ENCODE data around the gene NRP1. TPM values are rescaled to one million over a fixed set of nuclear protein-coding genes. Genes with fewer than 3 reads are reported as not detected.
A peak's percentile ranks its signal among the peaks of the same experiment; 100 is the strongest.

The NRP1 gene
- total and polyA plus RNA-seq, 2 donors: 15.4 to 15.8 TPM

- Histone ChIP-seq H3K36me3 (ENCODE audit: control insufficient read depth in 2 of 2, insufficient read depth in 2 of 2, low read length in 1 of 2) (no peaks in the 10 kb centered on the region), H3K4me1 (ENCODE audit: control insufficient read depth in 2 of 2, insufficient read depth in 2 of 2, low read length in 2 of 2) (no peaks in the 10 kb centered on the region), H3K4me3 (ENCODE audit: low read length in 2 of 2) (no peak overlapping the region), H3K27me3 (ENCODE audit: control insufficient read depth in 2 of 2, insufficient read depth in 1 of 2, low read length in 1 of 2) (no peaks in the 10 kb centered on the region), H3K27ac (ENCODE audit: low read depth in 1 of 2, low read length in 1 of 2) (no peak overlapping the region), H3K9me3 (ENCODE audit: control insufficient read depth in 2 of 2, insufficient read depth in 1 of 2, low read length in 1 of 2) (no peaks in the 10 kb centered on the region)
- WGBS: 97% methylated on average over 2 of the region's 2 CpGs
- DNase-seq (ENCODE audit: low read depth in 6 of 9, low spot score in 9 of 9): no peak
Measured at GRCh38 chr10:33373263-33373662, 38.8 kb upstream of the NRP1 start.

- Histone ChIP-seq H3K27me3 (ENCODE audit: control insufficient read depth in 2 of 2, insufficient read depth in 1 of 2, low read length in 1 of 2) (no peaks in the 10 kb centered on the region), H3K27ac (ENCODE audit: low read depth in 1 of 2, low read length in 1 of 2) (no peak overlapping the region), H3K9me3 (ENCODE audit: control insufficient read depth in 2 of 2, insufficient read depth in 1 of 2, low read length in 1 of 2) (no peaks in the 10 kb centered on the region), H3K4me1 (ENCODE audit: control insufficient read depth in 2 of 2, insufficient read depth in 2 of 2, low read length in 2 of 2) (no peaks in the 10 kb centered on the region), H3K4me3 (ENCODE audit: low read length in 2 of 2) (no peak overlapping the region), H3K36me3 (ENCODE audit: control insufficient read depth in 2 of 2, insufficient read depth in 2 of 2, low read length in 1 of 2) (no peaks in the 10 kb centered on the region)
- DNase-seq (ENCODE audit: low read depth in 6 of 9, low spot score in 9 of 9): no peak
- WGBS: 80% methylated on average over 4 of the region's 4 CpGs
Measured at GRCh38 chr10:33371234-33371633, 36.8 kb upstream of the NRP1 start.

DNA sequence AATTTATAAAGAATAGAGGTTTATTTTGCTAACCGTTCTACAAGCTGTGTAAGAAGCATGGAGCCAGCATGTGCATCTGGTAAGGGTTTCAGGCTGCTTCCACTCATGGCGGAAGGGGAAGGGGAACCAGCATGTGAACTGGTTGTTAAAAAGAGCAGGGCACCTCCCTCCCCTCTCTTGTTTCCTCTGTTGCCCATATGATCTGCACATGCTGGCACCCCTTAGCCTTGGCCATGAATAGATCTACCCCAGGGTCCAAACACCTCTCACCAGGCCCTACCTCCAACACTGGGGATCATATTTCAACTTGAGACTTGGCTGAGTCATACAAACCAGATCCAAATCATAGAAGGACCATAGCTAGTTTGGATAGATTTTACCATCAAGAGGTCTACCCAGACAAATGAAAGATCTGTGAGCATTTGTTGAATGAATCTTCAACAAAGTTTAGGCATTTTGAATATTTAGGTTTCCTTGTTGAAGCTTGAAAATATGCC lies 36.0 kb upstream of the NRP1 start:
- Histone ChIP-seq H3K4me1 (ENCODE audit: control insufficient read depth in 2 of 2, insufficient read depth in 2 of 2, low read length in 2 of 2) (no peaks in the 10 kb centered on the region), H3K4me3 (ENCODE audit: low read length in 2 of 2) (no peak overlapping the region), H3K9me3 (ENCODE audit: control insufficient read depth in 2 of 2, insufficient read depth in 1 of 2, low read length in 1 of 2) (no peaks in the 10 kb centered on the region), H3K27ac (ENCODE audit: low read depth in 1 of 2, low read length in 1 of 2) (no peak overlapping the region), H3K36me3 (ENCODE audit: control insufficient read depth in 2 of 2, insufficient read depth in 2 of 2, low read length in 1 of 2) (no peaks in the 10 kb centered on the region), H3K27me3 (ENCODE audit: control insufficient read depth in 2 of 2, insufficient read depth in 1 of 2, low read length in 1 of 2) (no peaks in the 10 kb centered on the region)
- 93% methylated on average over 2 of the region's 2 CpGs for WGBS
- DNase-seq (ENCODE audit: low read depth in 6 of 9, low spot score in 9 of 9): no peak

DNA sequence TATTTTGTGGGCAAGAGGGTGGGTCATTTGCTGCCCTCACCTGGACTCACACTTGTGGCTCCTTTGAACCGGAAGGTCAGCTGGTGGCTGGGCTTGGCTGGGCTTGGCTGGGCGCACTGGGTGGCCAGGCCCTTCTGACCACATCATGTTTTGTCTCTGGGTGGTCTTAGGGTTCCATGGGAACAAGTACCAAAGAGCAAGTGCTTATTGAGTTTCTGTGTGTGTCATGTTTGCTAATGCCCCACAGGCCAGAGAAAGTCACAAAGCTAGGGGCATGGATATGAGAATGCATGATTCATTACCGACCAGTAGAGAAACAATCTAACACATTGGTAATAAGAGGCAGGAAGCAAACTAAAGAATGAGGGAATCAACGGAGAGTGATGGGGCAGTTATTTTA lies 33.6 kb upstream of the NRP1 start:
- no peak for DNase-seq (ENCODE audit: low read depth in 6 of 9, low spot score in 9 of 9)
- WGBS: 98% methylated on average over 4 of the region's 4 CpGs
- no peak overlapping the region for H3K27ac ChIP-seq (ENCODE audit: low read depth in 1 of 2, low read length in 1 of 2)
- H3K9me3 ChIP-seq (ENCODE audit: control insufficient read depth in 2 of 2, insufficient read depth in 1 of 2, low read length in 1 of 2): no peaks in the 10 kb centered on the region
- no peaks in the 10 kb centered on the region for H3K4me1 ChIP-seq (ENCODE audit: control insufficient read depth in 2 of 2, insufficient read depth in 2 of 2, low read length in 2 of 2)
- H3K27me3 ChIP-seq (ENCODE audit: control insufficient read depth in 2 of 2, insufficient read depth in 1 of 2, low read length in 1 of 2): no peaks in the 10 kb centered on the region
- H3K4me3 ChIP-seq (ENCODE audit: low read length in 2 of 2): no peak overlapping the region
- no peaks in the 10 kb centered on the region for H3K36me3 ChIP-seq (ENCODE audit: control insufficient read depth in 2 of 2, insufficient read depth in 2 of 2, low read length in 1 of 2)

DNA sequence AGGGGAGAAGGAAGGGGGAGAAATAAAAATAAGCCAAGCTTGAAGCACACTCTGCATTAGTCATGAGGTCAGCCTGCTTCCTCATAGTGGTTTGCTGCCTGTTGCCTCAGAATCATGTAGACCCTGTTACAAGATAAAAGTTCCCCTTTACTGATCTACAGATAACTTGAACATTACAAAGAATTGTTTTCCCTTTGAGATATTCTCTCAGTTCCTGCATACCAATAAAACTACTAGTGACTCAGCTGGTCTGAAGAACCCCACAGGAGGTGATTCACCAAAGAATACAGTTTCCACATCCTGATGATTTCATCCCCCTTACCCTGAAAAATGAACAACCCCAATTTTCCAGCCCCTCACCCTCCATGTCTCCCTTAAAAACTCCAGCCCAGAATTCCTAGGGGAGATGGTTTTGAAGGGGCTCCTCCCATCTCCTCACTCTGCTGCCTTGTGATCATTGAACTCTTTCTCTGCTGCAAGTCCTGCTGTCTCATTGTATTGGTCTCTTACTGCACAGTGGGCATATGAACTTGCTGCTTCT lies 31.5 kb upstream of the NRP1 start:
- Histone ChIP-seq H3K4me1 (ENCODE audit: control insufficient read depth in 2 of 2, insufficient read depth in 2 of 2, low read length in 2 of 2) (no peaks in the 10 kb centered on the region), H3K4me3 (ENCODE audit: low read length in 2 of 2) (no peak overlapping the region), H3K27me3 (ENCODE audit: control insufficient read depth in 2 of 2, insufficient read depth in 1 of 2, low read length in 1 of 2) (no peaks in the 10 kb centered on the region), H3K36me3 (ENCODE audit: control insufficient read depth in 2 of 2, insufficient read depth in 2 of 2, low read length in 1 of 2) (no peaks in the 10 kb centered on the region), H3K27ac (ENCODE audit: low read depth in 1 of 2, low read length in 1 of 2) (no peak overlapping the region), H3K9me3 (ENCODE audit: control insufficient read depth in 2 of 2, insufficient read depth in 1 of 2, low read length in 1 of 2) (no peaks in the 10 kb centered on the region)
- DNase-seq (ENCODE audit: low read depth in 6 of 9, low spot score in 9 of 9): no peak

DNA sequence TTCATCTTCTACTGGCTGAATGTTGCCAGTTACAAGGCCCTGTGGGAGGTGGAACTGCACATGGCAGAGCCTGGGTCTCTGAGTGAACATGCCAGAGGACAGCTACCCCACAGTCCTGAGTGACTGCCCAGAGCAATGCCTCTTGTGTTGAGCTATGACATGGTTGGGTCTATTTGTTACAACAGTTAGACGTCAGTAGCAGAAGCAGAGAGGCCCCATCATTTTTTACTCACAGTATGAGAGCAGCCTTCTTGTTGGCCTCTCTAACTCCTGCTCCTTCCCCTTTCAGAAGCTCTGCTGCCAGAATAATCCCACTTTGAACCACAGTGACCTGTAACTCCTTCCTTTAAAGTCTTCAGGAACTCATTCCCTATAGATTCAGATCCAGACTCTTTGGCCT lies 30.8 kb upstream of the NRP1 start:
- Histone ChIP-seq H3K4me1 (ENCODE audit: control insufficient read depth in 2 of 2, insufficient read depth in 2 of 2, low read length in 2 of 2) (no peaks in the 10 kb centered on the region), H3K36me3 (ENCODE audit: control insufficient read depth in 2 of 2, insufficient read depth in 2 of 2, low read length in 1 of 2) (no peaks in the 10 kb centered on the region), H3K4me3 (ENCODE audit: low read length in 2 of 2) (no peak overlapping the region), H3K27me3 (ENCODE audit: control insufficient read depth in 2 of 2, insufficient read depth in 1 of 2, low read length in 1 of 2) (no peaks in the 10 kb centered on the region), H3K9me3 (ENCODE audit: control insufficient read depth in 2 of 2, insufficient read depth in 1 of 2, low read length in 1 of 2) (no peaks in the 10 kb centered on the region), H3K27ac (ENCODE audit: low read depth in 1 of 2, low read length in 1 of 2) (no peak overlapping the region)
- no peak for DNase-seq (ENCODE audit: low read depth in 6 of 9, low spot score in 9 of 9)
- 96% methylated on average over 1 of the region's 1 CpG for WGBS

DNA sequence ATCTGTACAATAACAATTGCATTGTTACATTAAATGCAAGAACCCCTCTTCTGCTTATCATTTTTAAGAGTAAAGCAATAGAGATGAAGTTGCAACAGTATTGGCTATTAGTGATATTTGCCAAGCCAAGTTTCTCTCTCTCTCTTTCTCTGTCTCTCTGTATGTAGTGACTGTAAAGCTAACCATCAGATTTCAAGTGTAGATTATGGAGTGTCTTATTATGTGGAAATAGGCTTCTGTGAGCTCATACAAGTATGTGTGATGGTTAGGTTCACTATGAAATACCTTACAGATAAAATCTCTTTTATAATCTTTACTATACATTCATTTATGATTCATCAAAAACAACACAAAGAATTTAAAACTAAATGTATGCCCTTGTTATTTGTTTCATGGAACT lies 28.6 kb upstream of the NRP1 start:
- H3K27me3 ChIP-seq (ENCODE audit: control insufficient read depth in 2 of 2, insufficient read depth in 1 of 2, low read length in 1 of 2): no peaks in the 10 kb centered on the region
- H3K27ac ChIP-seq (ENCODE audit: low read depth in 1 of 2, low read length in 1 of 2): no peak overlapping the region
- no peak for DNase-seq (ENCODE audit: low read depth in 6 of 9, low spot score in 9 of 9)
- H3K9me3 ChIP-seq (ENCODE audit: control insufficient read depth in 2 of 2, insufficient read depth in 1 of 2, low read length in 1 of 2): no peaks in the 10 kb centered on the region
- no peaks in the 10 kb centered on the region for H3K4me1 ChIP-seq (ENCODE audit: control insufficient read depth in 2 of 2, insufficient read depth in 2 of 2, low read length in 2 of 2)
- H3K4me3 ChIP-seq (ENCODE audit: low read length in 2 of 2): no peak overlapping the region
- no peaks in the 10 kb centered on the region for H3K36me3 ChIP-seq (ENCODE audit: control insufficient read depth in 2 of 2, insufficient read depth in 2 of 2, low read length in 1 of 2)

DNA sequence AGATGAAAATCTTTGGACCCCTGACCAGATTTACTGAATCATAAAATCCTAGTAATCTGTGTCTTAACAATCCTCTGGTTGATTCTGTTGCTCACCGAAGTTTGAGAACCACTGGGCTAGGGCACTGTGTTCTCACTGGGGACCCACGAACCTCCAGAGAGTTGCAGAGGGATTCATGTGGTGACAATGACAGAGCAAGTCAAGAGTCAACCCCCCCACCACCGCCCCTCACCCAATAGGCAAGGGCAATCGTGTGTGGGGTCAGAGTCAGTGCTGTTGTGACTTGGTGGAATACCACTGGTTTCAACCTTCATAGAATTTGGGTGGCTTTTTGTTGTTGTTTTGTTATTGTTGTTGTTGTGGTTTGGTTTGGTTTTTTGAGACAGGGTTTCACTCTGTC lies 23.5 kb upstream of the NRP1 start:
- Histone ChIP-seq H3K36me3 (ENCODE audit: control insufficient read depth in 2 of 2, insufficient read depth in 2 of 2, low read length in 1 of 2) (no peaks in the 10 kb centered on the region), H3K9me3 (ENCODE audit: control insufficient read depth in 2 of 2, insufficient read depth in 1 of 2, low read length in 1 of 2) (no peaks in the 10 kb centered on the region), H3K4me1 (ENCODE audit: control insufficient read depth in 2 of 2, insufficient read depth in 2 of 2, low read length in 2 of 2) (no peaks in the 10 kb centered on the region), H3K27ac (ENCODE audit: low read depth in 1 of 2, low read length in 1 of 2) (no peak overlapping the region), H3K4me3 (ENCODE audit: low read length in 2 of 2) (no peak overlapping the region), H3K27me3 (ENCODE audit: control insufficient read depth in 2 of 2, insufficient read depth in 1 of 2, low read length in 1 of 2) (no peaks in the 10 kb centered on the region)
- WGBS: 71% methylated on average over 4 of the region's 4 CpGs
- DNase-seq (ENCODE audit: low read depth in 6 of 9, low spot score in 9 of 9): no peak

- DNase-seq (ENCODE audit: low read depth in 6 of 9, low spot score in 9 of 9): peak in 1 of 9 donors; percentile 5
- no peaks in the 10 kb centered on the region for H3K27me3 ChIP-seq (ENCODE audit: control insufficient read depth in 2 of 2, insufficient read depth in 1 of 2, low read length in 1 of 2)
- H3K27ac ChIP-seq (ENCODE audit: low read depth in 1 of 2, low read length in 1 of 2): no peak overlapping the region
- no peaks in the 10 kb centered on the region for H3K9me3 ChIP-seq (ENCODE audit: control insufficient read depth in 2 of 2, insufficient read depth in 1 of 2, low read length in 1 of 2)
- H3K4me1 ChIP-seq (ENCODE audit: control insufficient read depth in 2 of 2, insufficient read depth in 2 of 2, low read length in 2 of 2): no peaks in the 10 kb centered on the region
- WGBS: 20% methylated on average over 2 of the region's 2 CpGs
- no peaks in the 10 kb centered on the region for H3K36me3 ChIP-seq (ENCODE audit: control insufficient read depth in 2 of 2, insufficient read depth in 2 of 2, low read length in 1 of 2)
- no peak overlapping the region for H3K4me3 ChIP-seq (ENCODE audit: low read length in 2 of 2)
Measured at GRCh38 chr10:33355274-33355673, 20.8 kb upstream of the NRP1 start.

DNA sequence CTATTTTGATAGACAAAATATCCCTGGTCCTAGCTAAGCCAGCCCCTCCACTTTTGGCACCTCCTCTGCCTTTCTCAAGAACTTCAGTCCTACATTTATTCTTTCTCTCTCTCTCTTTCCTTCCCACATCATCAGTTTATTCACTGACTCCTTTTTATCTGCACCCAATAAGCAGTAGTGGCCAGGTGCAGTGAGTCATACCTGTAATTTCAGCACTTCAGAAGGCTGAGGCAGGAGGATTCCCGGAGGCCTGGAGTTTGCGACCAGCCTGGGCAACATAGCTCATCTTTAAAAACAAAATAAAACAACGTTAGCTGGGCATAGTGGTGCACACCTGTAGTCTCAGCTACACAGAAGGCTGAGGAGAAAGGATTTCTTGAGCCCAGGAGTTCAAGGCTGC lies 19.4 kb upstream of the NRP1 start:
- H3K9me3 ChIP-seq (ENCODE audit: control insufficient read depth in 2 of 2, insufficient read depth in 1 of 2, low read length in 1 of 2): no peaks in the 10 kb centered on the region
- WGBS: 94% methylated on average over 3 of the region's 3 CpGs
- DNase-seq (ENCODE audit: low read depth in 6 of 9, low spot score in 9 of 9): no peak
- no peaks in the 10 kb centered on the region for H3K27me3 ChIP-seq (ENCODE audit: control insufficient read depth in 2 of 2, insufficient read depth in 1 of 2, low read length in 1 of 2)
- no peaks in the 10 kb centered on the region for H3K4me1 ChIP-seq (ENCODE audit: control insufficient read depth in 2 of 2, insufficient read depth in 2 of 2, low read length in 2 of 2)
- no peaks in the 10 kb centered on the region for H3K36me3 ChIP-seq (ENCODE audit: control insufficient read depth in 2 of 2, insufficient read depth in 2 of 2, low read length in 1 of 2)
- no peak overlapping the region for H3K4me3 ChIP-seq (ENCODE audit: low read length in 2 of 2)
- no peak overlapping the region for H3K27ac ChIP-seq (ENCODE audit: low read depth in 1 of 2, low read length in 1 of 2)
